H9 (cell line): ENCODE results near the gene FGF12. TPM values are rescaled to one million over a fixed set of nuclear protein-coding genes. Genes with fewer than 3 reads are reported as not detected.

Experiments used
- DNase-seq: peaks from one replicate; pipeline ENCODE4 v3.0.0-alpha.2; 2017
- H2AFZ ChIP-seq: one replicate; pipeline ENCODE4 v1.6.1; 2013; ENCODE audit warnings: mild to moderate bottlenecking, low read length, control low read depth, moderate library complexity
- H2AK5ac ChIP-seq: 2 replicates; pipeline ENCODE4 v1.6.1; 2013; ENCODE audit warnings: low read length, control low read depth, mixed read lengths; ENCODE audit not compliant: insufficient read length
- H2BK120ac ChIP-seq: one replicate; pipeline ENCODE4 v1.6.1; 2013; ENCODE audit warnings: low read depth, mild to moderate bottlenecking, low read length, control low read depth, inconsistent platforms; ENCODE audit not compliant: poor library complexity, severe bottlenecking
- H2BK12ac ChIP-seq: 2 replicates; pipeline ENCODE4 v1.6.1; 2013; ENCODE audit warnings: low read length, control low read depth, mixed read lengths, low read depth; ENCODE audit not compliant: insufficient read length
- H2BK15ac ChIP-seq: 2 replicates; pipeline ENCODE4 v1.6.1; 2013; ENCODE audit warnings: low read depth, low read length, control low read depth
- H2BK20ac ChIP-seq: one replicate; pipeline ENCODE4 v1.6.1; 2013; ENCODE audit warnings: low read depth, mild to moderate bottlenecking, low read length, control low read depth, inconsistent platforms; ENCODE audit not compliant: poor library complexity, severe bottlenecking
- H2BK5ac ChIP-seq: 2 replicates; pipeline ENCODE4 v1.6.1; 2013; ENCODE audit warnings: low read length, control low read depth, mixed read lengths; ENCODE audit not compliant: insufficient read length
- H3K14ac ChIP-seq: 2 replicates; pipeline ENCODE4 v1.6.1; 2013; ENCODE audit warnings: low read length, control low read depth; ENCODE audit not compliant: insufficient read depth
- H3K18ac ChIP-seq: 2 replicates; pipeline ENCODE4 v1.6.1; 2013; ENCODE audit warnings: low read depth, mild to moderate bottlenecking, mixed read lengths, low read length, control low read depth; ENCODE audit not compliant: insufficient read length
- H3K23ac ChIP-seq: 2 replicates; pipeline ENCODE4 v1.6.1; 2013; ENCODE audit warnings: low read length, control low read depth, mixed read lengths, low read depth; ENCODE audit not compliant: insufficient read length
- H3K23me2 ChIP-seq: 2 replicates; pipeline ENCODE4 v1.6.1; 2013; ENCODE audit warnings: low read depth, mild to moderate bottlenecking, mixed read lengths, low read length, control low read depth; ENCODE audit not compliant: insufficient read length, poor library complexity, severe bottlenecking
- H3K27ac ChIP-seq: 2 replicates; pipeline ENCODE4 v1.5.1; 2013; ENCODE audit warnings: low read length, control low read depth, mixed read lengths, low read depth; ENCODE audit not compliant: insufficient read length
- H3K27me3 ChIP-seq: 2 replicates; pipeline ENCODE4 v1.6.1; 2013; ENCODE audit warnings: low read length, control low read depth, inconsistent platforms; ENCODE audit not compliant: insufficient read depth
- H3K4ac ChIP-seq: 2 replicates; pipeline ENCODE4 v1.6.1; 2013; ENCODE audit warnings: low read depth, mild to moderate bottlenecking, control low read depth, inconsistent platforms, low read length, moderate library complexity
- H3K4me1 ChIP-seq: 2 replicates; pipeline ENCODE4 v1.6.1; 2013; ENCODE audit warnings: low read length, control low read depth, inconsistent platforms; ENCODE audit not compliant: insufficient read depth
- H3K4me2 ChIP-seq: 2 replicates; pipeline ENCODE4 v1.6.1; 2013; ENCODE audit warnings: low read length, control low read depth, mixed read lengths; ENCODE audit not compliant: insufficient read length, insufficient read depth
- H3K56ac ChIP-seq: 2 replicates; pipeline ENCODE4 v1.6.1; 2013; ENCODE audit warnings: low read depth, mild to moderate bottlenecking, mixed read lengths, low read length, control low read depth; ENCODE audit not compliant: insufficient read length
- H3K79me1 ChIP-seq: 2 replicates; pipeline ENCODE4 v1.6.1; 2013; ENCODE audit warnings: low read depth, mild to moderate bottlenecking, moderate library complexity, low read length, control low read depth, inconsistent platforms; ENCODE audit not compliant: insufficient read depth, poor library complexity, severe bottlenecking
- H3K79me2 ChIP-seq: 2 replicates; pipeline ENCODE4 v1.6.1; 2013; ENCODE audit warnings: low read length, control low read depth, inconsistent platforms; ENCODE audit not compliant: insufficient read depth
- H3K9ac ChIP-seq: 2 replicates; pipeline ENCODE4 v1.6.1; 2013; ENCODE audit warnings: low read length, control low read depth, mixed read lengths; ENCODE audit not compliant: insufficient read length; ENCODE audit errors: extremely low read depth
- H3K9me3 ChIP-seq: one replicate; pipeline ENCODE4 v1.6.1; 2013; ENCODE audit warnings: low read depth, low read length, inconsistent platforms; ENCODE audit not compliant: control insufficient read depth
- H3T11ph ChIP-seq: one replicate; pipeline ENCODE4 v1.6.1; 2013; ENCODE audit warnings: mild to moderate bottlenecking, low read length, control low read depth, inconsistent platforms
- H4K20me1 ChIP-seq: one replicate; pipeline ENCODE4 v1.6.1; 2013; ENCODE audit not compliant: control insufficient read depth, insufficient read length, insufficient read depth
- H4K5ac ChIP-seq: 2 replicates; pipeline ENCODE4 v1.6.1; 2013; ENCODE audit warnings: low read depth, mild to moderate bottlenecking, mixed read lengths, low read length, control low read depth; ENCODE audit not compliant: insufficient read length
- H4K8ac ChIP-seq: replicated peaks from 2 replicates; pipeline ENCODE4 v1.6.1; 2013; ENCODE audit warnings: low read length, control low read depth, mixed read lengths, low read depth; ENCODE audit not compliant: insufficient read length
- H4K91ac ChIP-seq: 2 replicates; pipeline ENCODE4 v1.6.1; 2013; ENCODE audit warnings: low read depth, mild to moderate bottlenecking, moderate library complexity, mixed read lengths, low read length, control low read depth; ENCODE audit not compliant: insufficient read length
- H3K27ac Mint-ChIP-seq, 3 experiments: 2 replicates in 2 of 3; 3 replicates in 1 of 3; pipeline ENCODE4 v1.8.0; 2020 to 2021; ENCODE audit warnings: mixed read lengths in 3 of 3, mild to moderate bottlenecking in 1 of 3, moderate library complexity in 1 of 3
- H3K27me3 Mint-ChIP-seq: 2 replicates; pipeline ENCODE4 v1.8.0; 2021; ENCODE audit warnings: low read depth, mild to moderate bottlenecking, moderate library complexity, mixed read lengths
- H3K36me3 Mint-ChIP-seq, 3 experiments: 2 replicates in 2 of 3; 3 replicates in 1 of 3; pipeline ENCODE4 v1.8.0; 2020 to 2021; ENCODE audit warnings: low read depth in 3 of 3, mixed read lengths in 3 of 3; ENCODE audit not compliant: insufficient read depth in 1 of 3
- H3K4me1 Mint-ChIP-seq, 2 experiments: 2 replicates each; pipeline ENCODE4 v1.8.0; 2020; ENCODE audit warnings: mixed read lengths in 2 of 2
- H3K4me3 Mint-ChIP-seq, 2 experiments: 2 replicates in 1 of 2; 3 replicates in 1 of 2; pipeline ENCODE4 v1.8.0; 2020 to 2021; ENCODE audit warnings: mild to moderate bottlenecking in 2 of 2, mixed read lengths in 2 of 2, moderate library complexity in 1 of 2
- H3K9me3 Mint-ChIP-seq, 2 experiments: 2 replicates in 1 of 2; 3 replicates in 1 of 2; pipeline ENCODE4 v1.8.0; 2020; ENCODE audit warnings: mild to moderate bottlenecking in 2 of 2, mixed read lengths in 2 of 2, moderate library complexity in 1 of 2
- CTCF ChIP-seq: fragments of 200-600 bp; sonication (generic); conservative IDR thresholded peaks from 3 replicates; pipeline ENCODE4 v1.8.0; 2021; ENCODE audit warnings: antibody characterized with exemption, mild to moderate bottlenecking
- WGBS: extraction: QIAGEN DNeasy Blood & Tissue Kit; methylation state at CpG from one replicate; pipeline ENCODE4 v1.1.7; 2013; ENCODE audit warnings: missing lambda C conversion rate, low lambda C conversion rate, mixed read lengths; ENCODE audit not compliant: insufficient read length; ENCODE audit errors: extremely low coverage; 5-methylcytosine and 5-hydroxymethylcytosine counted together
- total RNA-seq: library from RNA; stranded (reverse); gene quantifications from 2 replicates; pipeline ENCODE4 v1.2.1, GENCODE V29; 2021

Gene FGF12
- total RNA-seq, 1 experiment from 2014 or later, result 5.6 TPM

- Histone ChIP-seq H3T11ph (no peak overlapping the region), H3K9ac (no peak overlapping the region), H2AK5ac (no peak overlapping the region), H3K27ac (no peak overlapping the region), H4K5ac (no peak overlapping the region), H3K79me1 (no peaks in the 10 kb centered on the region), H2AFZ (no peak overlapping the region), H3K18ac (no peak overlapping the region), H2BK20ac (no peak overlapping the region), H4K91ac (no peak overlapping the region), H2BK120ac (no peak overlapping the region), H3K23me2 (no peaks in the 10 kb centered on the region), H3K4ac (no peak overlapping the region), H4K20me1 (no peaks in the 10 kb centered on the region), H4K8ac (no peak overlapping the region), H3K23ac (no peak overlapping the region), H3K14ac (no peak overlapping the region), H3K56ac (no peak overlapping the region), H3K4me2 (no peak overlapping the region), H2BK15ac (no peak overlapping the region), H3K27me3 (no peaks in the 10 kb centered on the region), H3K9me3 (no peaks in the 10 kb centered on the region), H3K4me1 (no peaks in the 10 kb centered on the region), H3K79me2 (no peaks in the 10 kb centered on the region), H2BK5ac (no peak overlapping the region), H2BK12ac (no peak overlapping the region)
- TF ChIP-seq CTCF, result no peak
- H3K4me3 Mint-ChIP-seq, result no peak overlapping the region
- no peaks in the 10 kb centered on the region for H3K36me3 Mint-ChIP-seq
- H3K9me3 Mint-ChIP-seq, result no peaks in the 10 kb centered on the region
- no peak overlapping the region for H3K27ac Mint-ChIP-seq
- H3K27me3 Mint-ChIP-seq, result no peaks in the 10 kb centered on the region
- no CpG with 5 or more reads among the region's 5 CpGs for WGBS
- peaks cover 1% of the 10 kb centered on the region in 2 experiments; a peak in 2 of 4 replicates for H3K4me1 Mint-ChIP-seq
- DNase-seq, result no peak
Observed at GRCh38 chr3:192642651-192643050, 84.7 kb downstream of the FGF12 start.
